ENCODE data around the gene KIF26A.

Gene KIF26A

DNA sequence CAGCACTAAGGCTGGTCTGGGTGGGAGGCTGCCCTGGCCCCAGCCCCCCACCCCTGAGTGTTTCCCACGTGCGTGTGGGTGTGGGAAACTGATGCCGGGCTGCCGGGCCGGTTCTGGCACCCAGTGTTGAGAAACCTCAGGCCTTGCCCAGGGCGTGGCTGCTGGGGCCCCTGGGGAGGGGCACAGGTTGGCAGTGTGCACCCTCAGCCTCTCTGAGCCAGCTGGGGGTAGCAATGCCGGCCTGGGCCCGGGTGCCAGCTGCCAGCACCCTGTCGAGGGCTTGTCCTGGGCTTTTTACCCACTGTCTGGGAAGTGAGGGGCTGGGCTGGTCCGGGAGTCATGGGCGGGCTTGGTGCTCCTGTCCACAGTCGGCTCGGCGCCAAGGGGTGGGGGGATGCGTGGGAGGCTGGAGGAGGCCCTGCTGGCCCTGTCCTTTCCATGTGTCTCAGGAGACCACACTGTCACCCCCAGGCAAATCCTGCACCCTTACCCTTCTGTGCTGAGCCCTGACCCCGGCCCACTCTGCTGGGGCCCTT lies 37.2 kb upstream of the KIF26A start:
- no peak for DNase-seq (ENCODE audit: low read depth, low spot score)

DNA sequence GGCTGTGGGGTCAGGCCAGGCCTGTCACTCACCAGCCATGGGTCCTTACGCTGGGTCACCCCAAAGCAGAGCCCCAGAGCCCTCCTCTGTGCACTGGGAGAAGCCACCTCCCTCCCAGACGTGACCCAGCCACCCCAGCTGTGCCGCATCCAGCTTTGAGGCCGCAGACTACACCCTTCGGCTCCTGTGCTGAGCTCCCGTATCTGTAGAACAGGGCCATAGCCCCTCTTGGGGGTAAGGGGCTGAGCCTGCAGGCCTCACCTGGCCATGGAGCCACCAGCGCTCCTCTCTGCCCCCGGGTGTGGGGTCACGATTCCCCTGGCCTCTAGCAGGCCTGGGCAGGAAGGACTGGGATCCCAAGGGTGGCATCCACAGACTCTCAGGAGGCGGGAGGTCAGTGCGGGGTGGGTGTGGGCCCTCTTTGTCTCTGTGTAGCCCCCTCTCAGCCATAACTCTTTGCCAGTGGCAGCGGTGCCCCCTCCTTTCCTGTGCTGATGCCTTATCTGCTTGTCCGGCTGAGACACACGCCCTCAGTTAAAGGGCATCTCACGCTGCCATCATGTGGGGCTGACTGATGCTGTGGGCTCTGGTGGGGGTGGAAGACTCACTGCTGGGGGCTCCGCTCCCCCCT lies 36.6 kb upstream of the KIF26A start:
- no peak for DNase-seq (ENCODE audit: low read depth, low spot score)

DNA sequence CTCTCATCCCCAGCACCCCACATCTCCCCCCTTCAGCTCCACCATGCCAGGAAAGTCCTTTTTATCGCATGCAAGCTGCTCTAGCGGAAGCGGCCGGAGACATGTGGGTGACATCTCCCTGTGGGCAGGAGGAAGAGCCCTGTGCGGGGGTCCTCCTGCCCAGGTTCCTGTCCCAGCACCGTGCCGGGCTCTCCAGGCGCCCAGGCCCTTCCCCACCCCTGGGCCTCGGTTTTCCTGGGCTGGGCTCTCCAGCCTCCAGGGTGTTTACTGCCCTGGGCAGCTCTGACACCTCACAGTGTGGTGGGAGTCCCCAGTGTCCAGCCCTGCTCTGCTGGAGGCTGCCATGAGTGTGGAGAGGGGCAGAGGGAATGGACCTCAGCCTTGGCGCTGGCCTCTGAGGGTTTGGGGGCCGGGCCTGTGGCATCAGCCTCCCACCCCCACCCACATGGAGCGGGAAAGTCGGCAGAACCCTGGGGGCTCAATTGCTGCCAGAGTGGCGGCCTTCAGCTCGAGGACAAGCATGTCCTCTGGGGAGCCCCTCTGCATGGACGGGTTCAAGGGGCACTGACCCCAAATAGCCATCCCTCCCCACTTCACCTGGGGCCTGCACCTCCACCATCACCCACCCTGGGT lies 36.0 kb upstream of the KIF26A start:
- no peak for DNase-seq (ENCODE audit: low read depth, low spot score)

DNA sequence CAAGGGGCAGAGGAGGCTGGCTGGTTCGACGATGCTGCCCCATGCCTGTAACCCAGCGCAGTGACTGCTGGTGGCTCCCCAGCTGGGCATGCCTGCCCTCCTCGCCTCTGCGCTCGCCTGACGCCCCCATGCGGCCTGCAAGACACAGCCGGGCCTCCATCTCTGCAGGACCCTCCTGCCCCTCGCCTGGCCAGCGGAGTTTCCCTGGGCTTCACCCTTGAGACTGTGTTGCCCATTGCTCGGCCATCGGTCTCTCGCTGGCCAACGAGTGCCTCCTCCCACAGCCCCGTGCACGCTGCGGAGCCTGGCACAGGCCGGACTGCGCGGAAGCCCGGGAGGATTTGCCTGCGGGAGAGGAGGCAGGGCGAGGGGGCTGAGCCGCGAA lies 35.3 kb upstream of the KIF26A start:
- no peak for DNase-seq (ENCODE audit: low read depth, low spot score)

DNA sequence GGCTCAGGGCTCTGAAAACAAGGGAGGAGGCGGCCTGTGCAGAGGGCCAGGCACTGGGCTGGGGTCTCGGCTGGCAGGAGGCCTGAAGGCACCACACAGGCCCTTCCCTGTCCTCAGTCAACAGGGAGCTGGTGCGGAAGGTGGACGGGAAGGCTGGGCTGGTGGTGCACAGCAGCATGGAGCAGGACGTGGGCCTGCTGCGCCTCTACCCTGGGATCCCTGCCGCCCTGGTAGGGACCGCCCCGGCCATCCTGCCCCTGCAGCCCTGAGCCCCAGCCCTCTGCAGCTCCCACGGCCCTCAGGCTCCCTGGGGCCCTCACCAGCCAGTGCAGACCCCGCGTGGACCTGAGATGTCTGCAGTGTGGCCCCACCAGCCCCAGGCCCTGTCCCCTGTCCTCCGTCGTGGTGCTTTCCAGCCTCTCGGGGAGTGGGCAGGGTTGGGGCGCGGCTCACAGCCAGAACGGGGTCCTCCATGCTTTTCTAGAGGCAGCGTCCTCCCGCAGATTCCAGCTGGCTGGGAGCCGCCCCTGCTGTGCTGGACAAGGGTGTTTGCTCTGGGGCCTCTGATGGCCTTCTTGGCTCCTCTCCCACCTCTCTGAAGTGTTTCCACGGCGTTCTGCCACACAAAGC lies 34.8 kb upstream of the KIF26A start:
- no peak for DNase-seq (ENCODE audit: low read depth, low spot score)

DNA sequence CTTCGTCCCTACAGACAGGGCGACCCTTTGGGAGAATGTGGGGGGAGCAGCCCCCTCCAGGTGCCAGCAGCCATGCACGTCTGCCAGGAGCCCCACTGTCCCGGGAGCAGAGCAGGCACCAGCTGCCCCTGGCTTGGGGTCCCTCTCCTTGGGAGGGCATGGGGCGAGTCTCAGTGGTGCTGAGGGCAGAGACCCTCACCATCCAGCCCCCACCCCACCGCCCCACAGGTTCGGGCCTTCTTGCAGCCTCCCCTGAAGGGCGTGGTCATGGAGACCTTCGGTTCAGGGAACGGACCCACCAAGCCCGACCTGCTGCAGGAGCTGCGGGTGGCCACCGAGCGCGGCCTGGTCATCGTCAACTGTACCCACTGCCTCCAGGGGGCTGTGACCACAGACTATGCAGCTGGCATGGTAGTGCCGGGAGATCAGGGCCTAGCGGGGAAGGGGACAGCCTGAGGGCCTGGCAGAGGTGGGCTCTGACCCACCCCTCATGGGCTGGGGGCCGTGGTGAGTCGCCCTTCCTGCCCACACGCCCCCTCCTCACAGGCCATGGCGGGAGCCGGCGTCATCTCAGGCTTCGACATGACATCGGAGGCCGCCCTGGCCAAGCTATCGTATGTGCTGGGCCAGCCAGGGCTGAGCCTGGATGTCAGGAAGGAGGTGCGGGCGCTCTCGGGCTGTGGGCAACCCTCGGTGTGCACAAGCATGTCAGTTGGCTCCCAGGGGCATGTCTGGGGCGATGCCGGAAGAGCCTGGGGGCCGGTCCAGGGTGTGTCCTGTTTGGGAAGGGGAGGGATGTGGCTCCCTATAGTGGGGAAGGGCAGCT lies 34.1 kb upstream of the KIF26A start:
- no peak for DNase-seq (ENCODE audit: low read depth, low spot score)

DNA sequence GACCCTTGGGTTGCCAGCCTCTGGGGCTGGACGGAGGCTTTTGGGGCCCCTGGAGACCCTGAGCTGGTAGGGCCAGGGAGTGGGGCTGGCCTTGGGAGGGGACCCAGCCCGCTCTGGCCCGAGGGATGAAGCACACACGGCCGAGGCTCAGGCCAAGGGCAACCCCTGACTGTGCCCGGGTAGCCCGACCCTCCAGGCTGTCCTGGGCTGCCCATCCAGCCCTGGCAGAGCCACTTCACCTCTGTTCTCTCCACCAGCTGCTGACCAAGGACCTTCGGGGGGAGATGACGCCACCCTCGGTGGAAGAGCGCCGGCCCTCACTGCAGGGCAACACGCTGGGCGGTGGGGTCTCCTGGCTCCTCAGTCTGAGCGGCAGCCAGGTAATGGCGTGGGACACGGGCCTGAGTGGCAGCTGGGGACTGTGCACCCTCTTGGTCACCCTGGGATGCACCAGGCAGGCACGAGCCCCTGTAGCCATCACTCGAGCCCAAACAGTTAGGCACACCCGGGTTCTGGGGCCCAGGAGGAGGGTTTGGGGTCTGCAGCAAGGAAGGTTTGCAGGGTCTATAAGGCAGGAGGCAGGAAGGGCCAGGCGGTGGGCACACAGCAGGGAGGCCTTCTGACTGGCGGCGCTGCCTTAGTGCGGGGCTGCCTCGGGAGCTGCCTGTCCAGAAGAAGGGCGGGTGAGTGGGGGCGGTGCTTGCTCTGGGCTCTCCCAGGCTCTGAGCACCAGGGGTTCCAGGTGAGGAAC lies 33.1 kb upstream of the KIF26A start:
- DNase-seq (ENCODE audit: low read depth, low spot score), result no peak

DNA sequence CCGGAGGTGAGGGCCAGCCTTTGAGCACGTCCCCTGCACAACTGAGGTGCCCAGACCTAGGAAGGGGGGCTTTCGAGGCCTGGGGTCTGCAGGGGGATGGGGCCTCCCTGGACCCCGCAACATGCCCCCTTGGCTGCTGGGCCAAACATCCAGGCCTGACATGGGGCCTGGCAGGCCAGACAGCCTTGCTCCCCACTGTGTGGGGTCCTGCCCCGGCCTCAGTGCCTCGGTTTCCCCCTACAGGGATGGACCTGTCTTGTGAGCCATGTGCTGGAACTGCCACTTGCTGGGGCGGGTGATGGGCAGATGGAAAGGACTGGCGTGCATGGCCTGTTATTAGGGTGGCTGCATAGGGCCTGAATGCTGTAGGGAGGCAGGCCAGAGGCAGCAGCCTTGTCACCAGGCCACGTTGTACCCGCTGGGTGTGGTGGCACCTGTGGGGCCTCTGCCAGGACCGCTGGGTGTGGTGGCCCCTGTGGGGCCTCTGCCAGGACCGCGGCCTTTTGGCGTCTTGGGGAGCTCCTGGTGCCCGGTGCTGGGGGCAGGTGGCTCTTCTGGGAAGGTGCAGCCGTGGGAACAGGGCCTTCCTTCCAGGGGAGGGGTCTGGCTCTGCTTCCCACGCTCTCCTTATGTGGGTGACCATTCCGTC lies 32.4 kb upstream of the KIF26A start:
- no peak for DNase-seq (ENCODE audit: low read depth, low spot score)

DNA sequence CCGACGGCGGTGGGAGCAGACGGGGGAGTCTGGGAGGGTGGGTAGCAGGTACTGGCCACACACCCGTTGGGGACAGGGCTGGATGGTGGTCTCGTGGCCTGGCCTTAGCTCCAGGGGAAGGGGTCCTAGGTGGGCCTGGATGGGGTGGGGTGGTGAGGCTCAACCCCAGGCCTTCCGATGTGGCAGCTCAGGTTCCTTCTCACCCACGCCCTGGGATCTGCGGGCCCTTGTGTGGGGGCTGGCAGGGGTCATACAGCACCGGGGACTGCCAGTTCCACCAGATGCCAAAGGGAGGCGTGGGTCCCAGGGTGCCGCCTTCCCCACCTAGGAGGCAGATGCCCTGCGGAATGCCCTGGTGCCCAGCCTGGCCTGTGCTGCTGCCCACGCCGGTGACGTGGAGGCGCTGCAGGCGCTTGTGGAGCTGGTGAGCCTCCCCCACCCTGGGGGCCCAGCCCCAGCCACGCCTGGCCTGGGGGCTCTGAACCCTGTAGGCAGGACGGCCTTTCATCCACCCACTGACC lies 31.9 kb upstream of the KIF26A start:
- DNase-seq (ENCODE audit: low read depth, low spot score), result no peak

DNA sequence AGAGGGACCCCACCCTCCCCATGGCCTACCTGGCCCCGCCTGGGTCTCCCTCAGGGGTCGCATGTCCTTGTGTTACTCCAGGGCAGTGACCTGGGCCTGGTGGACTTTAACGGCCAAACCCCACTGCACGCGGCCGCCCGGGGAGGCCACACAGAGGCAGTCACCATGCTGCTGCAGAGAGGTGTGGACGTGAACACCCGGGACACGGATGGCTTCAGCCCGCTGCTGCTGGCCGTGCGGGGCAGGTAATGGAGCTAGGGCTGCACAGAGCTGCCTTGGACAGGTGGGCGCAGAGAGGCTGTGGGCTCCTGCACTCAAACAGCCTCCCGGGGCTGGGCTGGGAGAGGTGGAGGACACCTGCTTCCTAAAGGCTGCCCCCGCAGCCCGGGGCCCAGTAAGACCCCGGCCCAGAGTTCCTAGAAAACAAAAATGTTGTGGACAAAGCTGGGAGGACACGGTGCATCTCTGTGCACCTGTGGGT lies 31.2 kb upstream of the KIF26A start:
- no peak for DNase-seq (ENCODE audit: low read depth, low spot score)

DNA sequence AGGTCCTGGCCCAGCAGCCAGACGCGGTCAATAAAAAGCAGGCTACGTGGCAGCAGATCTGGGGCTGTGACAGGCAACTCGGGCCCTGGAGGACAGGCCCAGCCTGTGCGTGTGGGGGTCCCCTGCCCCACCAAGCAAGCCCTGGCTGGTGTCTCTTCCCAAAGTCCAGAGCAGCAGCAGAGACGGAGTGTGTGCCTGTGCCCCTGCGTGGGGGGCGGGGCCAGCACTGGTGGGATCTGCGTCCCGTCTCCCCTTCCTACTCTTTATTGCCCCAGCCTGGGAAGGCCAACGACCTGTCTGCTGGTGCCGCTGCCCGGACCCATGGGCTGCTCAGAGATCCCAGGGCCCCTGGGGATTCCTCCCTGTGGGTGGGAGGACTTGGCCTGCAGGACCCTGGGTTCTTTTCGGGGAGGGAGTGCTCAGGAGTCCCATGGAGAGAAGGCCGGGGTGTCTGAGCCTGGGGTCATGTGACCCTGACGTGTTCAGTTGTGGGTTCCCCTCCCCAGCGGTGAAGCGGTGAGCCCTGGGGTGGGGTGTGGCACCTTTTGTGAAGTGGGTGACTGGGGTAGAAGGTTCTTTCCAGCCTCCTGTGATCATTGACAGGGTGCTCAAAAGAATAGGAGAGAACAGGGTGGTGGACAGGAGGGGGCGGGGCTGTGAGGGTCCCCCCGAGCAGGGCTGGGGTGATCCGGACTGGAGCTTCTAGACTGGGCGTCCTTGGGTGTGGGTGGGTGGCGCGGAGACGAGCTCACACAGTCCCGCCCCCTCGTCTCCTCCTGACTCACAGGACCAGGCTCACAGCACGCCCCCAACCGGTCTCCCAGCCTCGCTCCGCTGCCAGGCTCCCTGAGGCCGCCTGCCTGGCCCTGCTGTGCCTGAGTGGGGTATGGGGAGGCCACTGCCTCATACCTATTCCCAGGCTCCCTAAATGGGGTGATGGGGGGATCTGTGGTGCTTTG lies 30.5 kb upstream of the KIF26A start:
- no peak for DNase-seq (ENCODE audit: low read depth, low spot score)

DNA sequence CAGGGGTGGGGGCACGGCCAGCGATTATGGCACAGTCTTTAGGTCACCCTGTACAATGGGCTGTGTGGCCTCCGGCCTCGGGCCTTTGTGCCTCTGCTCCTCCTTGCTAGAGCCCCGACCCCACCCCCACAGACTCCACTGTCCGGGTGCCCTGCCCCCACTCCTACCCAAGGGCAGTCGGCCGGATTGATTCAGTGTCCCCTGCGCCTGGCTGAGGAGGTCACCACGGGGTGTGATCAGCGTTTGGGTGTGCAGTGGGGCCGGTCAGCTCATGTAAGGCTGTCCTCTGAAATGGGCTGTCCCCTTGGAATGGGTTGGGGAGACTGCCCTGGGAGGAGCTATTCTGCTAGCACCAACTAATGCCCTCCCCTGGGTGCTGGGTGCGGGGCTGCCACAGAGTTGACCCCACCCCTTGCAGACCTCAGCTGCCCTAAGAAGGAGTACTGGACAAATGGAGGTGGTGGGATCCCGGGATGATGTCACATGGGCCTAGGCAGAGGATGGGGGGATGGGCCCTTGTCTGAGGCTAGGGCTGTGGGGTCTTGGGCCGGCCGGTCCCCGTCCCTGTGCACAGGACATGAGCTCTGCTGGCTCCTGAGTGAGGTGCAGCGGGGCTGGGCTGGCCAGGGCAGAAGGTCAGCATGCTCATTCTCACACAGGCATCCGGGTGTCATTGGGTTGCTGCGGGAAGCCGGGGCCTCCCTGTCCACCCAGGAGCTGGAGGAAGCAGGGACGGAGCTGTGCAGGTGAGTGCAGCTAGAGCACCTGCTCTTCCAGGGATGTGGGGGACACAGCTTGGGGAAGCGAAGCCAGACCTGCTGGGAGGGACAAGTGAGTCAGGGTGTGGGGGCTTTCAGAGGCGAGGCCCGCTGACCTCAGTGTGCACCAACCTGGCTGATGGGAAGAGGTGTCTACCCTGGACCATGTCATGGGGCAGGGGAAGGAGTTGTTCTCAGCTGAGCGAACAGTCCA lies 29.5 kb upstream of the KIF26A start:
- DNase-seq (ENCODE audit: low read depth, low spot score), result no peak

DNA sequence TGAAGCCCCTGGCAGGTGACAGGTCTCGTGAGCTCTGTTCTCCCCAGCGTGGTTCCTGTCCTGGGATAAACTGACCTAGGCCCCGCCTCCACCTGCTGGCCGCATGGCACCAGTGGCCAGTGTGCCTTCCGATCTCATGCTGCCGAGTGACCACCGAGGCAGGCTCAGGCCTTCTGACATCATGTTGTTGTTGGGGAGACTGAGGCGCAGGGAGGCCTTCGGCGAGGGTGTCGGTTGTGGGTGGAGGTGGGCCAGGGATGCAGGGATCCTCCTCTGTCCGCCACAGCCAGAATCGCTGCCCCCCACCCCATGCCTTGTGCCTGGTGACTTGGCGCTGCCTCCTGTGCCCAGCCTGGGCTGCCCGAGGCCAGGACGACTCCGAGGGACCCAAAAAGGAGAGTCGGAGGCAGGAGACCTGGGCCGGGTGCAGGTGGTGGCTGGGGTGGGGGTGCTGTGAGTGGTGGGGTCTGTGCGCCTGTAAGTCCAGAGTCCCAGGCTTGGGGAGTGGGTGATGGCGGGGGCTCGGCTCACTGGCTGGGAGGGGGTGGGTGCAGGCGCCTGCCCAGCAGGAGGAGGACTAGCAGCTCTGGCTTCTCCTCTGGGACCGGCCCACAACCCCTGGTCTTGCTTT lies 28.5 kb upstream of the KIF26A start:
- no peak for DNase-seq (ENCODE audit: low read depth, low spot score)

DNA sequence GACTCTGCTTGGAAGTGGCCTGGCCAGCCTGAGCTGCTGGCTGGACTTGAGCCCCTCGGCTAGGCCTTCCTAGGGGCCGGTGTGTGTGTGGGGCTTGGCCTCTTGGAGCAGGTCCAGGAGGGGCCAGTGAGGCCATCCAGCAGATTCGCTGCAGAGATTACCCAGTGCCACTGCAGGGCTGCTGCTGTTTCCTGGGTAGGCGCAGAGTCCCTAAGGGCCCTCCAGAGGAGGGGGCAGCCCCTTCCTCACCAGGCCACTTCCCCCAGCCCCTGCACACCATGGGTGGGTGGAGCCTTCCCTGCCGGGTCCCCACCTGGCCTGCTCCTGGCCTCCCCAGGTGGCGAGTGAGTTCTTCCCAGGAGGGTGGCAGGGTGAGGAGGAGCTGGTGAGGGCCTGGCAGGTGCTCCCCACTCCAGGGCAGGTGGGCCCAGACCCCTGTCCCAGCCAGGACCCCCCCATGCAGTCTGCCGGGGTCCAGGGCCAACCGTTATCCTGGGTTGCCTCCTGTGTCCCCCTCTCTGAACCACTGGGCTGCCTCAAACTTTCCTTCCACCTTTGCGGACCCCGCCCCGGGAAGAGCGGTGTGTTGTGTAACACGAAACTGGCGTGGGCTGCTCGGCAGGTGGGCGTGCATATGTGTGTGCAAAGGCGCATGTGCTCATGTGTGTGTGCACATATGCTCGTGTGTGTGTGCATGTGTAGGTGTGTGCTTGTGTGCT lies 27.7 kb upstream of the KIF26A start:
- no peak for DNase-seq (ENCODE audit: low read depth, low spot score)

DNA sequence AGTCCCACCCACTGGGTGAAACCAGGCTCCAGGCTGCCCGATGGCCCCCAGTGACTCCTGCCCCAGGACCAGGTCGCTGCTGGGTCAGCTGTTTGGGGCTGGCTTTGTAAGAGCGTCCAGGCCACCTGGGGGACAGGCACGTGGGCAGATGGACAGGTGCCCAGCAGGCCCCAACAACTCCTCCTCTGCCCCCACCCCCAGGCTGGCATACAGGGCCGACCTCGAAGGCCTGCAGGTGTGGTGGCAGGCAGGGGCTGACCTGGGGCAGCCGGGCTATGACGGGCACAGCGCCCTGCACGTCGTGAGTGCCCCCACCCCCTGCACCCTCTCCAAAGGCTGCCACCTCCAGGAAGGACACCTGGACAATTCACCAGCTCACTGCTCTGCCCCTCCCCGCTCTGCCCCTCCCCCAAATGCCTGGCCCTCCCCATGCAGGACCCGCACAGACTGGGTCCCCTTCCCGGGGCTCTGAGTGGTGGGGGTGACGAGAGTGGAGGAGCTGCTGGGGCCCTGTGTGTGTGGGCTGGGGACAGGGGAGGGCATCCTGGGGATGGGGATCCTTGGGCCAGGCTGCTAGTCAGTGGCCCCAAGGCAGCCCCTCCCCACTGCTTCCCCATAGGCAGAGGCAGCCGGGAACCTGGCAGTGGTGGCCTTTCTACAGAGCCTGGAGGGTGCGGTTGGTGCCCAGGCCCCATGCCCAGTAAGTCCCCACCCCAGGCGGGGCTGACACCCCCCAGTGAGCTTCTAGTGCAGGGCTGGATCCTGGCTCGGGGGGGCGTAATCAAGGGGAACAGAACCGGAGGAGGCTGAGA lies 26.9 kb upstream of the KIF26A start:
- DNase-seq (ENCODE audit: low read depth, low spot score), result no peak

DNA sequence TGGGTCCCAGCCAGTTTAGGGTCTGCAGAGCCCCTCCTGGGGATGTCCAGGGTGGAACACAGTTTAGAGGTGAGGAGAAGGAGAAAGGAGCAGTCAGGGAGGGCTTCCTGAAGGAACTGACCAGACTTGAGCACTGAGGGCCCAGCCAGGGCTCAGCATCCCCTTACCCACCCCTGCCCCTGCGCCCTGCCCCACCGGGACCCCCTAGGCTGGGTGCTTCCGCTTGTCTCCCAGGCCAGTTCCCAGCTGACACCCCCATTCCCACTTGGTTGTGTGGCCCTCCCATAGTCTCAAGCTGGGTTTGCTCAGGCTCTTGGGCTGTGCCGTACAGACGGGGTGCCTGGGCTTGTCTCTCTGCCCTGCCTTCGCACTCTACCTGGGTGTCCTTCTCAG lies 26.3 kb upstream of the KIF26A start:
- DNase-seq (ENCODE audit: low read depth, low spot score), result no peak

Data from iPS DF 19.7 (cell line).